Stimulated activated effector memory CD8-positive, alpha-beta T cell treated with anti-CD3 and anti-CD28 coated beads, Interleukin-12 subunit alpha, Interleukin-12 subunit beta, amount 100 ng/mL, for 72 hours (primary cell): ENCODE results near the gene MACROH2A1.

Source experiments
- ATAC-seq: fragments of 150-1000 bp; cut with Tn5 transposase; 2 replicates; pipeline ENCODE4 v1.10.0; 2021
- DNase-seq, 2 donors: peaks; one replicate each; pipeline ENCODE4 v3.0.0; 2021 to 2022; ENCODE audit warnings: low spot score in 2 of 2
- H3K27ac Mint-ChIP-seq: one replicate; pipeline ENCODE4 v1.8.0; 2022; ENCODE audit warnings: mild to moderate bottlenecking, mixed read lengths
- H3K36me3 Mint-ChIP-seq: one replicate; pipeline ENCODE4 v1.8.0; 2022; ENCODE audit warnings: mild to moderate bottlenecking, mixed read lengths
- H3K4me1 Mint-ChIP-seq: one replicate; pipeline ENCODE4 v1.8.0; 2022; ENCODE audit warnings: mixed read lengths
- H3K4me3 Mint-ChIP-seq: one replicate; pipeline ENCODE4 v1.8.0; 2022; ENCODE audit warnings: mild to moderate bottlenecking, mixed read lengths
- H3K9me3 Mint-ChIP-seq: one replicate; pipeline ENCODE4 v1.8.0; 2022; ENCODE audit warnings: mixed read lengths

Gene MACROH2A1

DNA sequence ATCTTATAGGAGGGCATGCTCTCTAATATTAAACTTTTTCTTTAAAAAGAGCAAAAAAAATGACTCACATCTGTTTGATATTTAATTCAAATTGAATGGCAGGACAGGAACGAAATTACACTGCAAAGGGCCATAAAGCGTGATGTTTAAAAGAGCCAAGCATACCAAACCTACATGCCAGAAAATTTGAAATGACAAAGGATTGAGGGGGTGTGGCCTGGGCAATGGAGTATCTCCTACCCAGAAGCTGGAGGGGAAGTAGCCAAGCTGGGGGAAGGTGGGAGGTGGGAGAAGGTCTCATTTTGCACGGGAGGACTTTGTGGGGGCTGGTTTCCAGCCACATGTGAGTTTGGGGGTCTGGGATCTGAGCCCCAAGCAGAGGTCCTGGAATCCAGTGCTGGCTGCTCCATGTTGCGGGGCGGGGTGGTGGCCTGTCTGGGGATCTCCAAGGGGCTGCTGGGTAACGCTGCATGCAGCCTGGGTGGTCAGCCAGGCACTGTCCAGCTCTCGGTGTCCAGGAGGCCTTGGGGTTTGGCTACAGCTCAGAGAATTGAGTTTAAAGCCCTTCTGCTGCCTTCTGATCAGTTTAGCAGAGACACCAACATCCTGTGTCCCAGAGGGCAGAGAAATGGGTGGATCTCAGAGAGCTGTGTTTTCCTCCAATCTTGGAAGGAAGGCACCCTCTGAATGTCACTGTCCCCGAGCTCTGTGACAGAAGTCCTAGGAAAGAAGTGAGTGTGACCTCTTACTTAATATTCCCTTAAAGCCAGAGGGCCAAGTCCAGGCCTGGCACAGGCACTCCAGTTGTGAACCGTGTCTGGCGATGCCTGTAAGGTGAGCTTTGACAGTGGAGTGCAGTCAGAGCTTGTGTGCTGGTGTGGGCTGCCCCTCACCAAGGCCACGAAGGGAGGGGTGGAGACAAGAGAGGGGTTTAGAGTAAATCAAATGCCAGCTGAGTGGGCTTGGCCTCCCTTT, 40.5 kb upstream of the MACROH2A1 start:
- no peak overlapping the region for H3K27ac Mint-ChIP-seq
- ATAC-seq (no peak), DNase-seq (peak in 1 of 2 donors; percentile 36)
- no peaks in the 10 kb centered on the region for H3K9me3 Mint-ChIP-seq
- no peaks in the 10 kb centered on the region for H3K36me3 Mint-ChIP-seq
- no peak overlapping the region for H3K4me3 Mint-ChIP-seq
- no peaks in the 10 kb centered on the region for H3K4me1 Mint-ChIP-seq

DNA sequence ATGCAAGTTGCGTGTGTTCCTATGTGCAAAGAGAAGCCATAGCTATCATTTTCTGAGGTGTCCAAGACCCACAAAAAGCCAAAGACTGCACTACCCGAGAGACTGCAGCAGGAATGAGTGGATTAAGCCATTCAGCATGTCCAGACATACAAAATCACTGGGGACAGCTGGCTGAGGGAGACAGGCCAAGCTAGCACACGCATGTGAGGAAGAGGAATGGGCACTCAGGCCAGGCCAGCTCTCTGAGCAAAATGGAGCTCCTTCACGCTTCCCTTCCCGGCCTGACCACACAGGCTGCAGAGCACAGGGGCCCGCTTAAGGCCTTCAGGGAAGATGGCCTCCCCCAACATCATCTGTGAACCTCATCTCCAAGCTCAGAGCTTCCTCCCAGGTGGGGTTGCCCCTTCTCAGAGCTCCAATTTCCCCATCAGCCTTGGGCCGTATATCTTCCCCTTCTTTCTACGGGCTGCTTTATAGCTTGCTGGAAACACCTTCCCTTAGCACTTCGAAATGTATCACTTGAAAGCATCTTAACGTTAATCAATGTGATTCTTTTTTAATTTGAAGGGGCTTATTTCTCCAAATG, 39.7 kb upstream of the MACROH2A1 start:
- no peak overlapping the region for H3K4me3 Mint-ChIP-seq
- ATAC-seq, result no peak
- H3K4me1 Mint-ChIP-seq, result no peaks in the 10 kb centered on the region
- no peak overlapping the region for H3K27ac Mint-ChIP-seq
- no peaks in the 10 kb centered on the region for H3K36me3 Mint-ChIP-seq
- H3K9me3 Mint-ChIP-seq, result no peaks in the 10 kb centered on the region
- peak in 1 of 2 donors; percentile 32 for DNase-seq

DNA sequence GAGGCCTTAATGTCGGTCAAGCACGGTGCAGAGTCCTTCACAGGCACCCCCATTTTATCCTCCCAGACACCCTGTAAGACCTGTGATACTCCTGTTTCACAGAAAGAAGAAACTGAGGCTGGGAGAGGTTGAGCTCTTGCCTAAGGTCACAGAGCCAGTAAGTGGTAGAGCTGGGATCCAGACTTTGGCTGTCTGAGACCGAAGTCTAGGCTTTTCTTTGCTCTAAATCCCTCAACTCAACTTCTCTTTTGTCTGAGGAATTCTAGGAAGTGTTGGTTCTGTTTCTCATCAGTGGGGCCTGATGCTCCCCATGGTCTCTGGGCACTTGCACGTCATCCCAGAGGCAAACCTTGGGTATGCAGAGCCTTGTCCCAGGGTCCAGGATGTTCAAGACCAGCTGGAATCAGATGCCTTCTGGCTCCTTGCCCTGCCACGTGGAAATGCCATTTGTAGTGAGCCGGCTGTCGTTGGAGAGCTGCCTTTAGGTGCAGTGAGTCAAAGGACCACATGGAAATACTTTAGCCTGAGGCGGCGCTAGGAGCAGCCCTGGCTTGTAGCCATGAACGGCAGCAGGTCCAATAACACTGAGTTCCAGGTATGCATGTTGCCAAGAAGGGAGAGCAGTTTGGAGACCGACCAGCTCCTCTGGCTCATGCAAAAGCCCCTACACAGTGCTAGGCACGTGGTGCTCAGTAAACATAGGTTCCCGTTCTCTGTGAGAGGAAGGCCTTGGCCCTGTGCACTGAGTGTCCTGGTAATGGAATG, 38.9 kb upstream of the MACROH2A1 start:
- no peak overlapping the region for H3K27ac Mint-ChIP-seq
- no peak for ATAC-seq
- H3K4me3 Mint-ChIP-seq, result no peak overlapping the region
- no peaks in the 10 kb centered on the region for H3K4me1 Mint-ChIP-seq
- H3K9me3 Mint-ChIP-seq, result no peaks in the 10 kb centered on the region
- peak in 1 of 2 donors; percentile 38 for DNase-seq
- H3K36me3 Mint-ChIP-seq, result no peaks in the 10 kb centered on the region

DNA sequence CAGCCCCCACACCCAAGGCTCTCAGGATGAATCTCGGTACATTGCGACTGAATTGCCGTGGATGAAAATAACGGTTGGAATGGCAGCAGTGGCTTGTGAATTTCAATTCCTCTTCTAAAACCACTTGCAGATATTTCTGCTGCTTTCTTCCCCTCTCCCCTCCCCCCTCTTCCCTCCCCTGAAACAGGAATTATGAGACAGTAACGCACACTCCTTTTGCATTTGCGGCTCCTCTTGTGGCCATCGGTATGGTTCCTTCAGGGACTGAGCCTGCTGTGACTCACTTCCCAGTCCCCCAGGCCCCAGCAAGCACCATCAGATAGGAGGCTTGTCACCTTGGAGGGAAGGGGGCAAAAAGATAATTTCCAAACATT, 38.4 kb upstream of the MACROH2A1 start:
- DNase-seq (peak in 1 of 2 donors; percentile 26), ATAC-seq (no peak)
- no peak overlapping the region for H3K27ac Mint-ChIP-seq
- H3K36me3 Mint-ChIP-seq, result no peaks in the 10 kb centered on the region
- H3K4me3 Mint-ChIP-seq, result no peak overlapping the region
- H3K4me1 Mint-ChIP-seq, result no peaks in the 10 kb centered on the region
- no peaks in the 10 kb centered on the region for H3K9me3 Mint-ChIP-seq

DNA sequence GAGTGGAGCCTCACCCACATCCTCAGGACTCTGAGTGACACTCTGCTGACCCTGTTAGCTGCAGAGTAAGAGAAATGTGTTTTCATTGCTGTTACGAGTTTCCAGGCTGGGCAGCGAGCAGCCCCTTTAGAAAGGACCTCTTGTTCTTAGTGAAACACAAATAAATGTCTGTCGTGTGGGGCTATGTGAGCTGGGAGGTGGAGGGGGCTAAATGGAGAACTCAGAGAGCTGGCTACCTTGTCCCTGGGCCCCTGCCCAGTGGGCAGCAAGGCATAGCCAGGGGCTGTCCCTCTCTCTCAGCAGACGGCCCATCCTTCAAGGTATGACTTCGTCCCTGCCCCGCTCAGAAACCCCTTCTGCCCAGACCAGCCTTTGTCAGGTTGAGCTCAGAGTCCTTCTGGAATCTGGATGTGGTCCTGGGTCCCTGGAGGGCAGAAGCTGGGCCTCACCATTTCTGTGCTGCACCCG, 38.0 kb upstream of the MACROH2A1 start:
- DNase-seq (peak in 1 of 2 donors; percentile 42), ATAC-seq (no peak)
- Mint-ChIP-seq H3K27ac (no peak overlapping the region), H3K9me3 (no peaks in the 10 kb centered on the region), H3K36me3 (no peaks in the 10 kb centered on the region), H3K4me1 (no peaks in the 10 kb centered on the region), H3K4me3 (no peak overlapping the region)

DNA sequence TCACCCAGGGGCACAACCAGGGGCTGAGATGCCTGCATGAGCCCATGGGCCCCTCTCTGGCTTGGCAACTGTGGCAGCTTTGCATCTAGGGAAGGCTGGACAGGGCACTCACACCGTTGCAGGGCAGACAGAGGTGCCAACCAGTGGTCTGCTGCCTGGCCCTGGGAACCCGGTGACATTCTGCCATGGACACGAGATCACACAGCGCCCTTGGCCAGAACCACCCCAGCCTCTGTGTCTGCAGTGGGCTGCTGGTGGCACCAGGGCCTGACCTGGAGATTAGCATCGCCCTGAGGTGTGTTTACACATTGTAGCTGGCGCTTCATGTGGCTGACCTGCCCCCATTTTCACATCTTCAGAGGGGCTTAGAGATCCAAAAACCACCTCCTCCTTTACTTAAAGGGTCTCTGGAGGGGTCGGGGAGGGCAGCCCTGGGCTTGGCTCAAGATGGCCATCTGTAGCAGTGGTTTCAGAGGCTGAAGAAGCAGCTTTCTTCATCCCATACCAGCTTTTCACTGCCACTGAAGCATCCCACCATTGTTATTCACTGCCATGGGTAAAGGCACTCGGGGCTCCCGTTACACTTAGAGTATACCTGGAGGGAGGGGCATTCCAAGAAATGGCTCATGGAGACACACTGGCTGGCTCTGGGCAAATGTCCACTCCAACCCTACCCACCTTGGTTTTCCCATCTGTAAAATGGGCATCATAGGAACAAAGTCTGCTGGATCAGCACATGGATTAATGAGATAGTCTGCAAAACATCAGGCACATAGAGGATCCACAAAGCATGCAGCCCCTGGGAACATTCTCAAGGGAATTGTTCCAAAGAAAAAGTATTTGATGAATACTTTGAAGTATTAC, 36.7 kb upstream of the MACROH2A1 start:
- no peaks in the 10 kb centered on the region for H3K4me1 Mint-ChIP-seq
- ATAC-seq (no peak), DNase-seq (peak in 1 of 2 donors; percentile 22)
- no peaks in the 10 kb centered on the region for H3K9me3 Mint-ChIP-seq
- H3K27ac Mint-ChIP-seq, result no peak overlapping the region
- no peaks in the 10 kb centered on the region for H3K36me3 Mint-ChIP-seq
- no peak overlapping the region for H3K4me3 Mint-ChIP-seq

DNA sequence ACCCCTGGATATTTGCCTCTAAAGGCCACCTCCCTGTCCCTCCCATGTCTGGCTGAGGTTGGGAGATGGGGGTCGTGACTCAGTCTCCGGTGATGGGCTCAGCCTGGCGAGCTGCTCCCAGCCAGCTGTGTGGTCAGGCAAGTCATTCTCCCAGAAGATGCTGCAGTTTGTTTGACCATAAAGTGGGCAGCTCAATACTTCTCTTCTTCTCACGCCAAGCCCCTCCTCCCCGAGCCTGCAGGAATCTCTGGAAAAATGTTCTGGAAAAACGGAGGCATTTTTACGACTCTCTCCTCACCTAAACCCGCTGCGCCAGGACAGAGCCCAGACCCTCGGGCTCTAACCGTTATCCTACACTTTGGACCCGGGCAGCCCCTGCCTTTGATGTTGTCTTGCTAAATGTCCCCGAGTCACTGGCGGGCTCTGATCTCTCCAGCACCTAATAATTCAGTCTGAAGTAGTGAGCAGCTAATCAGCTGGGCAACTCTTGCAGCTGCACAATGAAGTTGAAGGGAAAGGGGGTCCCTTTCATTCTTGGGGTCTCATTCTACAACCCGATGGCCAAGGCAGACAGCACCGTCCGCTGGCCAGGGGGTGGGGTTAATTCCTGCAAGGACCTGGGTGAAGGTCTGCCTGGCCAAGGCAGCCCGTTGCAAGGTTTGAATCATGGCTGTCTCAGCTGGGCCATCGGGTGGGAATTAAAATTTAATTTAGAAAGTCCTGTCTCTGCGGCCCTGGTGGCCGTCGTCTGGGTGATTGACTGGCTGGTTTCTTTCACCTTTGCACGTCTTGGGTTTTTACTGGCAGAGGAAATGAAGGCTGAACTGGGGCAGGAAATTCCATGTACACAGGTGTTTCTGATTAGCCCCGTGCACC, 35.8 kb upstream of the MACROH2A1 start:
- Mint-ChIP-seq H3K9me3 (no peaks in the 10 kb centered on the region), H3K4me1 (no peaks in the 10 kb centered on the region), H3K36me3 (no peaks in the 10 kb centered on the region), H3K4me3 (no peak overlapping the region), H3K27ac (no peak overlapping the region)
- DNase-seq (peak in 1 of 2 donors; percentile 20), ATAC-seq (no peak)

DNA sequence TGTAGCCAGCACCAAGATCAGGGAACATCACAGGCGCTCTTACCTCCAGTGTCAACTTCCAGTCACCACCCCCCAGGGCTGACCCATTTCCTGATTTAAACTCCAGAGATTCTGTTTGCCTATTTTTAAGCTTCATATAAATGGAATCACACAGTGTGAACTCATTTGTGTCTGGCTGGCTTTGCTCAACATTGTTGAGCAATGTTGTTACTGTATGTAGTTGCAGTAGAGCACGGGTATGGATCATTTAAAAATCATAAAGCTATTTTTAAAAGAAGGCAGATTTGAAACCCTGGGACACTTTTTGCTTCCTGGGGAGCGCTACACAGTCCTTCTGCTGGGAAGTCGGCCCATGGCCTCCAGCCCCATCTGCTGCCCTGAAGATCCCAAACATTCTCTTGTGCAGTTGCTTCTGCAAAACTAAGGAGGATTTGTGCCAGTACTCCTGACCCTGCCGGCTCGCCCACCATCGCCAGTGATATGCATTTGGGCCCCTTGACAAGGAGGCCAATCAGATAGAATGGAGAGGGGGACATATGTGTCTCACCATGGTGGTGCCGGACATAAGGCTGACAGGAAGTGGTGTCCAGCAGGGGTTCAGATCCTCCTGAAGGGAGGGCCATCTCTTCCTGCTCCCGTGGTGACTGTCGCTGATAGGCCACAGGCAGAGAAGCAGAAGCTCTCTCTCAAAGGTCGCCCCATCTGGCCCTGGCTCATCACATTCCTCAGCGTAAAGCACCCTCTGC, 34.8 kb upstream of the MACROH2A1 start:
- no peak overlapping the region for H3K4me3 Mint-ChIP-seq
- H3K36me3 Mint-ChIP-seq, result no peaks in the 10 kb centered on the region
- DNase-seq (peak in 1 of 2 donors; percentile 41), ATAC-seq (no peak)
- H3K9me3 Mint-ChIP-seq, result no peaks in the 10 kb centered on the region
- H3K4me1 Mint-ChIP-seq, result no peaks in the 10 kb centered on the region
- no peak overlapping the region for H3K27ac Mint-ChIP-seq

DNA sequence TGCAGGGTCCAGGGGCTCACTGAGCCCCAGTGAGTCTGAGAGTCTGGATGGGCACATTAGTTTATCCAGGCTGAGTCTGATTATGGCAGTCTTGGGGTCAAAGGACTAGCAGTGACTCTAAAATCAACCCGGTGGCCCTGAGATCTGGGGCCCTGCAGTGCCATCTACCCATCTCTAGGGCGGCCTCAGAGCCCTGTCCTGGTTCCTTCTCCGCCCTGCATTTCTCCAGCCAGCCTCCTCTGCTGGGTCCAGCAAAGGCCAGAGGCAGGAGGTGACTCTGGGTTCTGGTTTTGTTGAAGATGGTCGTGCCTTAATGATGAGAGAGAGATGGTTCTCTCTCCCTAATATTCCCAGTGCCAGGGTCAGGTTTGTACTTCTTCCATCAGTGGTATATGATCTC, 33.1 kb upstream of the MACROH2A1 start:
- Mint-ChIP-seq H3K4me1 (no peaks in the 10 kb centered on the region), H3K4me3 (no peak overlapping the region), H3K27ac (no peak overlapping the region), H3K9me3 (no peaks in the 10 kb centered on the region), H3K36me3 (no peaks in the 10 kb centered on the region)
- ATAC-seq, result no peak
- DNase-seq, result no peak

DNA sequence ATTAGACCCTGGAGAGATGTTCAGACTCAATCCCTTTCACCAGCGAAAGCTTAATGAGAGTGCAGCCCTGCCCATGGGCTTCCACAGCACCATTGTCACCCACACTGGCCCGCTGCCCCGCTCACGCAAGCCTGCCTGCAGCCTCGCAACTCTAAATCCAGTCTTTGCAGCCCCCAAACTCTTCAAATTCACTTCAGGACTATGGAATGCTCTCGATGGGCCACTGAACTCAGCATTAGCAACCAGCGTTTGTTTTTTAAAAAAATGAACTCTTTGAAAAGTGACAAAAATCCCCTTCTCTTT, 31.1 kb upstream of the MACROH2A1 start:
- H3K27ac Mint-ChIP-seq, result no peak overlapping the region
- DNase-seq (no peak), ATAC-seq (no peak)
- H3K4me1 Mint-ChIP-seq, result no peaks in the 10 kb centered on the region
- no peaks in the 10 kb centered on the region for H3K9me3 Mint-ChIP-seq
- H3K4me3 Mint-ChIP-seq, result no peak overlapping the region
- no peaks in the 10 kb centered on the region for H3K36me3 Mint-ChIP-seq

DNA sequence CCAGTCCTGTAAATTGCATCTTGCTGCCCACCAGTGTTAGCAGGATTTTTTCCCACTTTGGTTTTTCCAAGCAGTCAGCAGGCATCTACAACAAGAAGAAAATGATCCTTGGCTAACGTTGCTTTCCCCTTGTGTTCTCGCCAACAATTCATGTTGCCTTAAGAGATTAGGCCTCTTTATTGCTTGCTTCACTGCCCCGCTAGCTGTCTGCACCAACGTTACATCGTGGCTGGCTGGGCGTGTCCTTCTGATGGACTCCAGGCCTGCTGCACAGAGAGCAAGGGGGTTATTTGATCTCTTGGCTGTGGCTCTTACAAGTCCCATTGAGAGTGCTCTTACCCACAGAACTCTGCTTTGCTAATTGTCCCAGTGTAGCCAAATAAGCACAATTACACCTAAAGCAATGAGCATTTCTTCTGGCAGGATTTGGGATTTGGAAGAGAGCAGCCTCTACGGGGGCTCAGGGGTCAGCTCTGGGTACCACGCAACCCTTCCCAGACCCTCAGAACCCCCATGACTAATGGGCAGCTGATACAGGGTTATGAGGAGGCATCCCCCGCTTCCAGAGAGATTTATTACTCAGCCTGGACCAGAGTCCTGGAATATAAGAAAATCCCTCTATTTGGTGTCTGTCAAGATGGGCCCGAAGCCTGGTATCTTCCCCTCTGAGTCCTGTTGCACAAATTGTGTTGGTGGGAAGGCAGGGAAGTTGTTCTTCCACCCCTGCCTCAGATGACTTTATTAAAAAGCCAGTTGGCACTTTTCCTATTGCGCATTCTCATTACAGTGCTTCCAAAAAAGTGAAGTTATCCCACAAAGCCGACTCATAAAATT, 30.5 kb upstream of the MACROH2A1 start:
- H3K9me3 Mint-ChIP-seq, result no peaks in the 10 kb centered on the region
- H3K4me1 Mint-ChIP-seq, result no peaks in the 10 kb centered on the region
- ATAC-seq, result no peak
- DNase-seq, result peak in 1 of 2 donors; percentile 23
- no peak overlapping the region for H3K4me3 Mint-ChIP-seq
- H3K27ac Mint-ChIP-seq, result no peak overlapping the region
- H3K36me3 Mint-ChIP-seq, result no peaks in the 10 kb centered on the region

DNA sequence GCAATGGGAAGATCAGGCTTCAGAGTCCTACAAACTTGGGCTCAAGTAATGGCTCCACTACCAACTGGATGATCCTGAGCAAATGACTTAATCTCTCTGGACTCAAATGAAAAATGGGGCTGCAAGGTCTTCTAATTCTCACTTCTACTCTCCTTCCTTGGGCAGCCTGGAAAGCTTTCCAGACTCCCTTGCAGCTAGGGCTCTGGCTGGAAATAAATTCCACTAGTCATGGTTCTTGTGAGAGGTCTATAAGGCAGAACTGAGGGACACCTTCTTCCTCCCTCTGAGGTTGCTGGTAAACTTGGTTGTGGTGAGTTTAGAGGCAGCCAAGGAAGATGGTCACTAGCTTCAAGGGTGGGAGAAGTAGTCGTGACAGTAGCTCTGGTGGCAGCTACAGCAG, 29.6 kb upstream of the MACROH2A1 start:
- Mint-ChIP-seq H3K9me3 (no peaks in the 10 kb centered on the region), H3K27ac (no peak overlapping the region), H3K4me3 (no peak overlapping the region), H3K4me1 (no peaks in the 10 kb centered on the region), H3K36me3 (no peaks in the 10 kb centered on the region)
- DNase-seq, result peak in 1 of 2 donors; percentile 26
- no peak for ATAC-seq
